GM12873 (cell line): ENCODE measurements around the gene ADARB2.

ENCODE experiments used
- CTCF ChIP-seq: IDR thresholded peaks from 2 replicates; pipeline ENCODE4 v1.5.1; 2012; ENCODE audit warnings: low read depth, mild to moderate bottlenecking, moderate library complexity, low read length, control low read depth; ENCODE audit not compliant: insufficient read depth; ENCODE audit errors: missing control alignments

The ADARB2 gene

GRCh38 chr10:1572519-1573333 lies 164.6 kb downstream of the ADARB2 start:
- no peak for TF ChIP-seq CTCF

GRCh38 chr10:1571587-1572237 lies 165.6 kb downstream of the ADARB2 start:
- no peak for TF ChIP-seq CTCF

GRCh38 chr10:1570416-1571051 lies 166.8 kb downstream of the ADARB2 start:
- no peak for TF ChIP-seq CTCF

- TF ChIP-seq CTCF, result no peak
Measured at GRCh38 chr10:1569208-1569607, 168.1 kb downstream of the ADARB2 start.

GRCh38 chr10:1567742-1568495 lies 169.4 kb downstream of the ADARB2 start:
- no peak for TF ChIP-seq CTCF

- TF ChIP-seq CTCF, result no peak
Measured at GRCh38 chr10:1567152-1567551, 170.2 kb downstream of the ADARB2 start.
